Liver (tissue), 9 donors: ENCODE measurements around the gene DNAH17. TPM values are rescaled to one million over a fixed set of nuclear protein-coding genes. Genes with fewer than 3 reads are reported as not detected.

ENCODE experiments used
- DNase-seq: peaks from one replicate; pipeline ENCODE4 v3.0.0-alpha.2; 2017; ENCODE audit warnings: low spot score
- H3K27ac ChIP-seq, 2 donors: one replicate each; pipeline ENCODE4 v1.7.0; 2013; ENCODE audit warnings: inconsistent platforms in 2 of 2, low read length in 2 of 2, control low read depth in 1 of 2, low read depth in 1 of 2, mild to moderate bottlenecking in 1 of 2
- H3K27me3 ChIP-seq, 4 donors: one replicate each; pipeline versions ENCODE4 v1.6.1 to v1.7.0; 2013; ENCODE audit warnings: low read length in 3 of 4, inconsistent platforms in 1 of 4, mild to moderate bottlenecking in 1 of 4, moderate library complexity in 1 of 4; ENCODE audit not compliant: control insufficient read depth in 4 of 4, insufficient read depth in 4 of 4
- H3K36me3 ChIP-seq, 4 donors: one replicate each; pipeline versions ENCODE4 v1.6.1 to v1.7.0; 2013; ENCODE audit warnings: low read length in 3 of 4, mild to moderate bottlenecking in 3 of 4, low read depth in 1 of 4, moderate library complexity in 1 of 4; ENCODE audit not compliant: control insufficient read depth in 4 of 4, insufficient read depth in 3 of 4
- H3K4me1 ChIP-seq, 4 donors: one replicate each; pipeline versions ENCODE4 v1.6.1 to v1.7.0; 2013; ENCODE audit warnings: low read length in 3 of 4, mild to moderate bottlenecking in 3 of 4, moderate library complexity in 1 of 4; ENCODE audit not compliant: control insufficient read depth in 4 of 4, insufficient read depth in 4 of 4
- H3K4me3 ChIP-seq, 3 donors: one replicate each; pipeline versions ENCODE4 v1.6.1 to v1.7.0; 2013; ENCODE audit warnings: low read length in 3 of 3, control low read depth in 1 of 3, low read depth in 1 of 3, mild to moderate bottlenecking in 1 of 3
- H3K9ac ChIP-seq, 2 donors: one replicate each; pipeline ENCODE4 v1.7.0; 2013; ENCODE audit warnings: low read length in 2 of 2, mild to moderate bottlenecking in 2 of 2, moderate library complexity in 2 of 2, control low read depth in 1 of 2, low read depth in 1 of 2
- H3K9me3 ChIP-seq, 4 donors: one replicate each; pipeline versions ENCODE4 v1.6.1 to v1.7.0; 2013; ENCODE audit warnings: low read length in 3 of 4; ENCODE audit not compliant: control insufficient read depth in 4 of 4
- CTCF ChIP-seq: fragments of 150-350 bp; IDR thresholded peaks from 2 replicates; pipeline ENCODE4 v1.5.1; 2017; ENCODE audit warnings: improper control_type of control experiment, low read depth, low read length; ENCODE audit not compliant: missing input control
- EGR1 ChIP-seq, 2 donors: IDR thresholded peaks; 2 replicates each; pipeline ENCODE4 v1.6.1; 2016 to 2018; ENCODE audit warnings: antibody characterized with exemption in 2 of 2, low read depth in 2 of 2
- FOXA1 ChIP-seq: IDR thresholded peaks from 2 replicates; pipeline ENCODE4 v1.6.1; 2016; ENCODE audit warnings: antibody characterized with exemption
- FOXA2 ChIP-seq: IDR thresholded peaks from 2 replicates; pipeline ENCODE4 v1.6.1; 2016; ENCODE audit warnings: antibody characterized with exemption
- GABPA ChIP-seq, 2 donors: IDR thresholded peaks in 1 of 2; conservative IDR thresholded peaks in 1 of 2; 2 replicates each; pipeline ENCODE4 v1.6.1; 2016; ENCODE audit warnings: antibody characterized with exemption in 2 of 2, mild to moderate bottlenecking in 1 of 2, moderate library complexity in 1 of 2
- HNF4A ChIP-seq, 2 donors: conservative IDR thresholded peaks; 2 replicates each; pipeline ENCODE4 v1.6.1; 2016; ENCODE audit warnings: antibody characterized with exemption in 2 of 2, mild to moderate bottlenecking in 2 of 2
- HNF4G ChIP-seq: IDR thresholded peaks from 2 replicates; pipeline ENCODE4 v1.6.1; 2016; ENCODE audit warnings: antibody characterized with exemption
- JUND ChIP-seq, 2 donors: IDR thresholded peaks; 2 replicates each; pipeline ENCODE4 v1.6.1; 2016; ENCODE audit warnings: antibody characterized with exemption in 2 of 2
- NR2F2 ChIP-seq: IDR thresholded peaks from 2 replicates; pipeline ENCODE4 v1.6.1; 2016; ENCODE audit warnings: antibody characterized with exemption
- RAD21 ChIP-seq, 2 donors: IDR thresholded peaks; 2 replicates each; pipeline ENCODE4 v1.6.1; 2016; ENCODE audit warnings: antibody characterized with exemption in 2 of 2, mild to moderate bottlenecking in 2 of 2
- RXRA ChIP-seq, 2 donors: IDR thresholded peaks; 2 replicates each; pipeline ENCODE4 v1.6.1; 2017 to 2018; ENCODE audit warnings: antibody characterized with exemption in 2 of 2, mild to moderate bottlenecking in 1 of 2
- SP1 ChIP-seq: IDR thresholded peaks from 2 replicates; pipeline ENCODE4 v1.6.1; 2018; ENCODE audit warnings: antibody characterized with exemption, mild to moderate bottlenecking
- TAF1 ChIP-seq: conservative IDR thresholded peaks from 2 replicates; pipeline ENCODE4 v1.6.1; 2016; ENCODE audit warnings: antibody characterized with exemption, mild to moderate bottlenecking
- YY1 ChIP-seq: IDR thresholded peaks from 2 replicates; pipeline ENCODE4 v1.6.1; 2016; ENCODE audit warnings: antibody characterized with exemption, mild to moderate bottlenecking
- ZBTB33 ChIP-seq: IDR thresholded peaks from 2 replicates; pipeline ENCODE4 v1.6.1; 2016; ENCODE audit warnings: antibody characterized with exemption
- WGBS: extraction: QIAGEN DNeasy Blood & Tissue Kit; methylation state at CpG from one replicate; pipeline ENCODE4 v1.1.7; 2013; 5-methylcytosine and 5-hydroxymethylcytosine counted together
- polyA plus RNA-seq, 2 donors: library from polyadenylated mRNA; stranded (reverse) in 1 of 2; unstranded in 1 of 2; fragments of 200-250 nt in 1 of 2; fragments of >200 nt in 1 of 2; fragmentation: Nextera tagmentation in 1 of 2; extraction: Ambion mirVana in 1 of 2; gene quantifications; one replicate each; pipeline versions ENCODE4 v1.2.1 to v1.2.3, GENCODE V29; 2013 to 2015
- total RNA-seq, 2 donors: library from RNA; depleted of rRNA; stranded (reverse); fragments of >200 nt; gene quantifications; one replicate each; pipeline ENCODE4 v1.2.3, GENCODE V29; 2014
- TF ChIP-seq, protein P1 (sequence below): IDR thresholded peaks from 2 replicates; pipeline ENCODE4 v1.6.1; 2016; ENCODE audit warnings: antibody characterized with exemption, mild to moderate bottlenecking
- TF ChIP-seq, protein P2 (sequence below): IDR thresholded peaks from 2 replicates; pipeline ENCODE4 v1.6.1; 2016; ENCODE audit warnings: antibody characterized with exemption
- TF ChIP-seq, protein P3 (sequence below): IDR thresholded peaks from 2 replicates; pipeline ENCODE4 v1.6.1; 2016; ENCODE audit warnings: antibody characterized with exemption
- donor health status: healthy.
- donor health status: healthy.
- donor health status: healthy.
- donor health status: healthy.
- donor health status: healthy.

Gene DNAH17
- total and polyA plus RNA-seq, 4 donors, result 0.09 to 0.79 TPM; not detected in 2

DNA sequence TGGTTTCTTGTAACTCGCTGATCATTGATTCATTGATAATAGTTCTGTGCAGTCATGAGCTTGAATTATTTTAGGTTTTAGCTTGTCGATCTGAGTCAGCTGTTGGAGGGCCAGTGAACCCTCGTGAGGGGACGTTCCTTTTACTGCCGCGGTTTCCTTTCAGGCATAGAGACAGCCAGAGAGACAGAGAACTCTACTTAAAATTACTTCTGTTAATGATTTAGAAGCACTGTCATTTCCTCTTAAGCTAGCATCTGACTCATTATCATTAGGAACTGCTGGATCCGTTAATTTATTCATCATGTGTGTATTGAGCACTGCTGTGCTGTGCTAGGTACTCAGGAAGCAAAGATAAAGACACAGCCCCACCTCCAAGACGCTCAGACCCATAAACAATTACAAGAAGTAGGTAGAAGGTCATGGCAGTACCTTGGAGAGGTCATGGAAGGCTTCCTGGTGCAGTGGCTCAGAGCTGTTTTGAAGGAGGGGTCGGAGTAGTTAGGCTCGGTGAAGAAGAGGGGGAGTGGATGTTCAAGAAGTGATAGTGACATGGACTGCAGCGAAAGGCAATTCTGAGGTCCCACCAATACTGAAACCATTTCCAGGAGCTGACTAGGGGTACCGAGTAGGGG, 195.5 kb downstream of the DNAH17 start:
- H3K9ac ChIP-seq, result peak overlapping the region in 1 of 2 donors; percentile 48
- TF ChIP-seq JUND (IDR thresholded peaks at IDR 0.05), result no peak
- TF ChIP-seq SP1, result no peak
- TF ChIP-seq GABPA (IDR thresholded peaks at IDR 0.05 in 1 of 2, conservative IDR thresholded peaks at IDR 0.05 in 1 of 2), result no peak
- TF ChIP-seq EGR1 (IDR thresholded peaks at IDR 0.05; ENCODE audit: low read depth in 2 of 2), result no peak
- no peak for TF ChIP-seq HNF4A (conservative IDR thresholded peaks at IDR 0.05)
- TF ChIP-seq, protein P1, sequence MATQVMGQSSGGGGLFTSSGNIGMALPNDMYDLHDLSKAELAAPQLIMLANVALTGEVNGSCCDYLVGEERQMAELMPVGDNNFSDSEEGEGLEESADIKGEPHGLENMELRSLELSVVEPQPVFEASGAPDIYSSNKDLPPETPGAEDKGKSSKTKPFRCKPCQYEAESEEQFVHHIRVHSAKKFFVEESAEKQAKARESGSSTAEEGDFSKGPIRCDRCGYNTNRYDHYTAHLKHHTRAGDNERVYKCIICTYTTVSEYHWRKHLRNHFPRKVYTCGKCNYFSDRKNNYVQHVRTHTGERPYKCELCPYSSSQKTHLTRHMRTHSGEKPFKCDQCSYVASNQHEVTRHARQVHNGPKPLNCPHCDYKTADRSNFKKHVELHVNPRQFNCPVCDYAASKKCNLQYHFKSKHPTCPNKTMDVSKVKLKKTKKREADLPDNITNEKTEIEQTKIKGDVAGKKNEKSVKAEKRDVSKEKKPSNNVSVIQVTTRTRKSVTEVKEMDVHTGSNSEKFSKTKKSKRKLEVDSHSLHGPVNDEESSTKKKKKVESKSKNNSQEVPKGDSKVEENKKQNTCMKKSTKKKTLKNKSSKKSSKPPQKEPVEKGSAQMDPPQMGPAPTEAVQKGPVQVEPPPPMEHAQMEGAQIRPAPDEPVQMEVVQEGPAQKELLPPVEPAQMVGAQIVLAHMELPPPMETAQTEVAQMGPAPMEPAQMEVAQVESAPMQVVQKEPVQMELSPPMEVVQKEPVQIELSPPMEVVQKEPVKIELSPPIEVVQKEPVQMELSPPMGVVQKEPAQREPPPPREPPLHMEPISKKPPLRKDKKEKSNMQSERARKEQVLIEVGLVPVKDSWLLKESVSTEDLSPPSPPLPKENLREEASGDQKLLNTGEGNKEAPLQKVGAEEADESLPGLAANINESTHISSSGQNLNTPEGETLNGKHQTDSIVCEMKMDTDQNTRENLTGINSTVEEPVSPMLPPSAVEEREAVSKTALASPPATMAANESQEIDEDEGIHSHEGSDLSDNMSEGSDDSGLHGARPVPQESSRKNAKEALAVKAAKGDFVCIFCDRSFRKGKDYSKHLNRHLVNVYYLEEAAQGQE, result peak; percentile 68
- peak; percentile 65 for TF ChIP-seq NR2F2
- peak in 1 of 2 donors; percentile 21 for TF ChIP-seq RXRA (IDR thresholded peaks at IDR 0.05)
- no peak for TF ChIP-seq ZBTB33
- TF ChIP-seq HNF4G, result no peak
- no peak for TF ChIP-seq TAF1
- TF ChIP-seq, protein P2, sequence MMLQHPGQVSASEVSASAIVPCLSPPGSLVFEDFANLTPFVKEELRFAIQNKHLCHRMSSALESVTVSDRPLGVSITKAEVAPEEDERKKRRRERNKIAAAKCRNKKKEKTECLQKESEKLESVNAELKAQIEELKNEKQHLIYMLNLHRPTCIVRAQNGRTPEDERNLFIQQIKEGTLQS, result no peak
- peak; percentile 11 for TF ChIP-seq YY1
- no peak for TF ChIP-seq FOXA1
- H3K27me3 ChIP-seq, result no peaks in the 10 kb centered on the region
- H3K27ac ChIP-seq, result peak overlapping the region; percentile 64 to 66
- H3K9me3 ChIP-seq, result no peaks in the 10 kb centered on the region
- no peak overlapping the region for H3K4me3 ChIP-seq
- H3K4me1 ChIP-seq, result peaks cover 6 to 25% (median 15%) of the 10 kb centered on the region in 4 donors
- DNase-seq, result no peak
- H3K36me3 ChIP-seq, result peaks cover 0 to 3% (median under 1%) of the 10 kb centered on the region in 4 donors
- 62% methylated on average over 12 of the region's 12 CpGs for WGBS

GRCh38 chr17:78380370-78380769, 196.8 kb downstream of the DNAH17 start:
- 90% methylated on average over 5 of the region's 5 CpGs for WGBS
- no peak overlapping the region for H3K9ac ChIP-seq
- H3K9me3 ChIP-seq, result no peaks in the 10 kb centered on the region
- H3K4me3 ChIP-seq, result no peak overlapping the region
- TF ChIP-seq CTCF (no peak), EGR1 (IDR thresholded peaks at IDR 0.05; ENCODE audit: low read depth in 2 of 2) (no peak), GABPA (IDR thresholded peaks at IDR 0.05 in 1 of 2, conservative IDR thresholded peaks at IDR 0.05 in 1 of 2) (no peak), YY1 (no peak), SP1 (no peak), FOXA1 (no peak), NR2F2 (no peak), FOXA2 (no peak), HNF4G (no peak), RAD21 (IDR thresholded peaks at IDR 0.05) (no peak), HNF4A (conservative IDR thresholded peaks at IDR 0.05) (no peak)
- TF ChIP-seq, protein P2, result no peak
- TF ChIP-seq, protein P3, sequence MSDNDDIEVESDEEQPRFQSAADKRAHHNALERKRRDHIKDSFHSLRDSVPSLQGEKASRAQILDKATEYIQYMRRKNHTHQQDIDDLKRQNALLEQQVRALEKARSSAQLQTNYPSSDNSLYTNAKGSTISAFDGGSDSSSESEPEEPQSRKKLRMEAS, result no peak
- H3K36me3 ChIP-seq, result peaks cover 0 to 3% (median under 1%) of the 10 kb centered on the region in 4 donors
- H3K27ac ChIP-seq, result no peak overlapping the region
- H3K27me3 ChIP-seq, result no peaks in the 10 kb centered on the region
- DNase-seq, result no peak
- peaks cover 6 to 25% (median 12%) of the 10 kb centered on the region in 4 donors for H3K4me1 ChIP-seq
